GM19328 (cell line): ENCODE results near the gene PRRX2.
"Not testable (repeated sequence)": the region's sequence is repeated elsewhere in the genome, so short reads cannot be mapped to it uniquely, and the experiment has no call there.

ENCODE experiments used
- ATAC-seq: cut with Tn5 transposase; IDR thresholded peaks from one replicate; pipeline ENCODE4 v1.9.1; 2021; ENCODE audit warnings: mild to moderate bottlenecking, moderate library complexity; ENCODE audit not compliant: unreplicated experiment

PRRX2 gene

GRCh38 chr9:129635099-129636065 is 30.1 kb upstream of the PRRX2 start:
- ATAC-seq = no peak

DNA sequence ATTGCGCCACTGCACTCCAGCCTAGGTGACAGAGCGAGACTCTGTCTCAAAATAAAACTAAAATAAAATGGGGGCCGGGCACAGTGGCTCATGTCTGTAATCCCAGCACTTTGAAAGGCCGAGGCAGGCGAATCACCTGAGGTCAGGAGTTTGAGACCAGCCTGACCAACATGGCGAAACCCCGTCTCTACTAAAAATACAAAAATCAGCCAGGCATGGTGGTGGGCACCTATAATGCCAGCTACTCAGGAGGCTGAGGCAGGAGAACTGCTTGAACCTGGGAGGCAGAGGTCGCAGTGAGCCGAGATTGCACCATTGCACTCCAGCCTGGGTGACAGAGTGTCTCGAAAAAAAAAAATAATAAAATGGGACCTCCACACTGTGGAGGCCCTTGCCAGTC is 29.1 kb upstream of the PRRX2 start:
- not testable (repeated sequence) for ATAC-seq

DNA sequence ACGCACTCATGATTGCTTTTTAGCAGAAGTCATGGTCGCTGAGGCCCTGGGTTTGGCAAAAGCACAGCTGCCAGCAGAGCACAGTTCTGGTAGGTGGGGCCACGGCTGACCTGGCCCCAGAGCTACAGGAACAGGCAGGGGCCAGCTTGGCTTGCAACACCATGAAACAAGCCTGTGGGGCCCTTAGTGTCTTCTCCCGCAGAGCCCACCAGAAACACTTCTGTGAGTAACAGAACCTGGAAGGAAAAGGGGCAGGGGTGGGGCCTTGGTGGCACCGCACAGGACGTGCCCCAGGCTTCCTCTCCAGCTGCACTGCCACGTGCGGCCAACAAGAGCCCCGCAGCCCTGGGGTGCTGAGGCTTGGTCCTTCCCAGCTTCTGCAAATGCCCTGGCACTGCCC is 28.3 kb upstream of the PRRX2 start:
- ATAC-seq = no peak

DNA sequence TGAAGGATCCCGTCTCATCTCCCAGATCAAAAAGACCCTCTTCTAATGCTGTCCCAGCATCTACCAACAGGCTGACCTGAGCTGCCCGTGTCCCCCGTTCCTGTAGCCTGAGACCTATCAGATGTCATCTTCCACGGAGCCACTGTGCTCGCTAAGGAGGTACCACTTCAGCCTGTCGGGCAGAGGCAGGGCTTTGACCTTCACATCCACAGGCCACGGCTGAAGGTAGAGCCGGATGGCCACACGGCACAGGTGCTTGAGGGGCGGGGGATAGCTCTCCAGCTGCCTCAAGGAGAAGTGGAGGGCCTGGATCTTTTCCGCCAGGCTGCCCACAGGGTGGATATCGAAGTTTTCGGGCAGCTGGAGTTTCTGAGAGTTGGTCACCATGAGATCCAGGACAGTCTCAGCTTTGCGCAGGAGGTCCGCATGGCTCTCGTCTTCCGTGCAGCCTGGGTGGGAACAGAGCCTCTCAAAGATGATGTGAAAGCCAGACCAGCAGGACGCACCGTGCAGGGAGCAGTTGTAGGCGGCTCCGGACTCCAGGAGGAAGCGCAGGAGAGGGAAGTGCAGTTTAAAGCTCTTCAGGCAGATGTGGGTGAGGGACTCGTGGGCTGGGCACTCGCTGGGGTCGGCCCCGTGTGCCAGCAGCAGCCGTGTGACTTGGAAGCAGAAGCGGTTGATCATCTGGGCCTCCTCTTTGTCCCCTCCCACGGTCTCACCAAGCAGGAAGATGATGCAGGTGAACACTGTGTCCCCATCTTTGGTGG is 27.6 kb upstream of the PRRX2 start:
- no peak for ATAC-seq

DNA sequence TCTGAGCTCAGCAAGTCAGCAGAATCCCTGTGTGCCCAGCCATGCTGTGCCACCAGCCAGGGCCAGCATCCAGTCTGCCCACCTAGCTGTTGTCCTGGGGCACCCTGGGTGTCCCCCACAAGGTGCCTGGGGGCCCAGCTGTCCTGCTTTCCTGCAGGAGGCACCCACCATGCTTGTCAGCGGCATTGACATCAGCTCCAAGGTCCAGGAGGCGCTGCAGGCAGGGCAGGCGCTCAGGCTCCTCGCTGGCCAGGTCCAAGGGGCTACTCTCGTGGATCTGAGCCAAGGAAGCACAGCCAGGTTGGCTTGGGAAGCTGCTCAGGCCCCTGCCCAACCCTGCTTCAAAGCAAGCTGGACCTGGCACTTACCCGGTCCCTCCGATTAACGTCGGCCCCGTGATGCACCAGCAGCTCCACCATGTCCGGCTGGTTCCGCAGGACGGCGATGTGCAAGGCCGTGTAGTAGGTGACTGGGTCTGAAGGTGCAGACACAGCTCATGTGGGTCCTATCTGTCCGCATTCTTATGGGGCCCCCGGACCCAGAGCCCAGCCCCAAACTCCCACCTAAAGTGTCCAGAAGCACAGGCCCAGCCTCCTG is 26.3 kb upstream of the PRRX2 start:
- no peak for ATAC-seq

GRCh38 chr9:129639756-129640085 is 25.7 kb upstream of the PRRX2 start:
- ATAC-seq = no peak

GRCh38 chr9:129640086-129640870 is 25.2 kb upstream of the PRRX2 start:
- no peak for ATAC-seq

DNA sequence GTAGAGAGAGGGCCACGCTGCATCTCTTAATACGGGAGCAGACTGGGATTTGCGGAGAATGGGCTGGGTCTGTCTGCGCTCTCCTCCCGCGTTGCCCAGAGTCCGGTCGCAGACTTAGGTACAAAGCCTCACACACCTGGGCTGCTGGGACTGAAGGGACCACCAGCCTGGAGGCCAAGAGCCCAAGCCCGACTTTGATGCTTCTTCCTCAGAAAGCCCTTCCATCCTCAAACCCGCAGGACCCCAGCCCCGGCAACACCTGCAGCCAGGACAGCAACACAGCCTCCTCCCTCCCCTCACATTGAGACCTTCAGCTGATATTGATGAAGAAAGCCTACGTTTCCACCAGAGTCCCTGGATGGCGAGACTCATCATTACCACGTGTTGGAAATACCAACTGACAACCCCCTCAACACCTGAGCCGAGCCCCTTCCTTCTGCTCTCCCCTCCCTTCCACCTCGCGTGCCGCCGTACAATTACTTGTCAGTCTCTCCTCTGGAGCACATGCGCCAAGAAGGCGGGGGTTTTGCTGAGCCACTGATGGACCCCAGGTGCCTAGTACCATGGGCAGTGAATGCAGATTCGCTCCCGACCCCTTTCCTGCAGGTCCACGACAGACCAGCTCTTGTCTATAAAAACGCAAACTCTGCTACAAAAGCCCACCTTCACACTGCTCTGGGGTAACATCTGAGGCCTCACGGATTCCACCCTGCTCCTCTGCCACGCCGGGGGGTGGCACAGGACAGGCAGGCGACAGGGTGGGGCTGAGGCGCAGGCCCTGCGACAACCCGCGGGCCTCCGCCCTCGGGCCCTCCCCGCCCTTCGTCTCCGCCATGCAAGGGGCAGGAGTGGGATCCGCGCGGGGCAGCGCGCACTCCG is 24.3 kb upstream of the PRRX2 start:
- no peak for ATAC-seq

- peak; percentile 92 for ATAC-seq
These were observed 23.5 kb upstream of the PRRX2 start, which contains the start of gene ASB6 for GRCh38 chr9:129641750-129642585. ASB6 (minus strand) TSS chr9:129642151; CDS start chr9:129641999, 152 bp downstream.

GRCh38 chr9:129643706-129644105 is 21.7 kb upstream of the PRRX2 start:
- ATAC-seq = no peak

DNA sequence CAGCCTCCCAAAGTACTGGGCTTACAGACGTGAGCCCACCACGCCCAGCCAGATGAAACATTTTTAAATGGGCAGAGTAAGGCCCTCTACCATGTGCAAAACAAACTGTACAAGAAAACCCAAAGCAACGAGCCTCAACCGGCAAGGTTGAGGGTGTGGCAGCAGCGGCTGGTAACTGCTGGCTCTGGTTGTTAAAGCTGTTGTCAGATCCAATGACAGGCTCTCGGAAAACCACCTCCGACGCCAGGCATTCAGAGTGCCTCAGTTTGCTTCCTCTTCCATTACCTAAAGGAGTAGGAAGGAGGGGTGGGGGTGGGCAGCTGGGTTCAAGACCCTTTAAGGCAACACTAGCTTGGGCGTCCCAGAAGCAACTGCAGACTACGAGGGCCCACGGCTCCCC is 21.1 kb upstream of the PRRX2 start:
- ATAC-seq = no peak

- ATAC-seq = no peak
These were observed 20.5 kb upstream of the PRRX2 start for GRCh38 chr9:129644902-129645301.

DNA sequence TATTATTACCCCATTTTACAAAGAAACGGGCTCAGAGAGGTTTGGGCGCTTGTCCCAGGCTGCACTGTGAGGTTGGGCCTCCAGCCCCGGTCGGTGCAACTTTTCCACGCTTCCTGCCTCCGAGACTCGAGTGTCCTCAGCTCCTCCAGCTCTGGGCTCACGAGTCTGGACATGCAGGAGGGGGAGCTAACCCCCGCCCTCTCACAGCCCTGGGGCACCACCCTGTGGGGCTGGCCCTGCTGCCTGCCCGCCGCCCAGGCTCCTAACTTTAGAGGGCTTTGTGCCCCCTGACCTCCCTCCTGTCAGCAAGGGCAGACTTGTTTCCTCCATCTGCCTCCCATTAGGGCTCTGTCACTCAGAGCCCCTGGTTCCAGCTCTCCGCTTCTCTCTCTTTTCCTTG is 19.2 kb upstream of the PRRX2 start:
- ATAC-seq = no peak

DNA sequence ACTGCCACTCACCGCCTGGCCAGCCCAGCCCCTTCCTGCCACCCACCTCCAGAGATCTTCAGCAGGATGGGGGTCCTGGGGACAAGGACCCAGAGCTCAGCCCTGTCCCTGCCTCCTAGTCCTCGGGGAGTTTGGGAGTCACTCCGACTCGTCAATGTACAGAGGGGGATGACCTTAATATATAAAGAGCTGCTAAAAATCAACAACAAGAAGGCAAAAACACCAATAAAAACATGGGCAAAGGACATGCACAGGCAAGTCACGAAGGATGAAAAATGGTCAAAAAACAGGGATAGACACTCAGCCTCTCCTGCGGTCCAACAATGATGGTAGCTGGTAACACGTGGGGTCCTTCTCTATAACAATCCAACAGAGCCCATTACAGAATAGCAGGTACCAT is 18.8 kb upstream of the PRRX2 start:
- ATAC-seq = no peak

- ATAC-seq = no peak
These were observed 17.8 kb upstream of the PRRX2 start for GRCh38 chr9:129647635-129648034.

- ATAC-seq = no peak
These were observed 17.2 kb upstream of the PRRX2 start for GRCh38 chr9:129648092-129648763.

GRCh38 chr9:129648764-129649115 is 16.7 kb upstream of the PRRX2 start:
- no peak for ATAC-seq
